Skeletal muscle tissue (tissue), 4 donors: ENCODE results near the gene PRMT3. TPM values are rescaled to one million over a fixed set of nuclear protein-coding genes. Genes with fewer than 3 reads are reported as not detected.
"Not testable (repeated sequence)": the region's sequence is repeated elsewhere in the genome, so short reads cannot be mapped to it uniquely, and the experiment has no call there.

Source experiments
- H3K27ac ChIP-seq: one replicate; pipeline ENCODE4 v1.7.0; 2013; ENCODE audit warnings: mild to moderate bottlenecking, low read depth, low read length, inconsistent platforms
- H3K27me3 ChIP-seq, 3 donors: one replicate each; pipeline ENCODE4 v1.7.0; 2013; ENCODE audit warnings: low read length in 3 of 3; ENCODE audit not compliant: control insufficient read depth in 3 of 3, insufficient read depth in 3 of 3
- H3K36me3 ChIP-seq, 3 donors: one replicate each; pipeline ENCODE4 v1.7.0; 2013; ENCODE audit warnings: low read length in 3 of 3; ENCODE audit not compliant: control insufficient read depth in 3 of 3, insufficient read depth in 3 of 3
- H3K4me1 ChIP-seq, 3 donors: one replicate each; pipeline ENCODE4 v1.7.0; 2013; ENCODE audit warnings: low read length in 3 of 3, mild to moderate bottlenecking in 3 of 3; ENCODE audit not compliant: control insufficient read depth in 3 of 3, insufficient read depth in 3 of 3
- H3K4me3 ChIP-seq, 3 donors: one replicate each; pipeline ENCODE4 v1.7.0; 2013; ENCODE audit warnings: low read length in 3 of 3
- H3K9ac ChIP-seq, 3 donors: one replicate each; pipeline ENCODE4 v1.7.0; 2013; ENCODE audit warnings: low read length in 3 of 3, mild to moderate bottlenecking in 3 of 3, moderate library complexity in 2 of 3, low read depth in 1 of 3
- H3K9me3 ChIP-seq, 3 donors: one replicate each; pipeline ENCODE4 v1.7.0; 2013; ENCODE audit warnings: low read length in 3 of 3; ENCODE audit not compliant: control insufficient read depth in 3 of 3
- total RNA-seq: library from RNA; depleted of rRNA; stranded (reverse); fragments of >200 nt; gene quantifications from one replicate; pipeline ENCODE4 v1.2.3, GENCODE V29; 2014
- donor health status: Osteomylitis.

Gene PRMT3
- total RNA-seq, 1 donor from 2014 or later: 17.2 TPM

GRCh38 chr11:20536365-20536764 lies 148.8 kb downstream of the PRMT3 start:
- H3K36me3 ChIP-seq: no peaks in the 10 kb centered on the region
- no peak overlapping the region for H3K9ac ChIP-seq
- peaks cover 0 to 4% (median 0%) of the 10 kb centered on the region in 3 donors for H3K9me3 ChIP-seq
- peaks cover 0 to 2% (median 0%) of the 10 kb centered on the region in 3 donors for H3K27me3 ChIP-seq
- H3K4me1 ChIP-seq: no peaks in the 10 kb centered on the region
- H3K4me3 ChIP-seq: no peak overlapping the region
- no peak overlapping the region for H3K27ac ChIP-seq

DNA sequence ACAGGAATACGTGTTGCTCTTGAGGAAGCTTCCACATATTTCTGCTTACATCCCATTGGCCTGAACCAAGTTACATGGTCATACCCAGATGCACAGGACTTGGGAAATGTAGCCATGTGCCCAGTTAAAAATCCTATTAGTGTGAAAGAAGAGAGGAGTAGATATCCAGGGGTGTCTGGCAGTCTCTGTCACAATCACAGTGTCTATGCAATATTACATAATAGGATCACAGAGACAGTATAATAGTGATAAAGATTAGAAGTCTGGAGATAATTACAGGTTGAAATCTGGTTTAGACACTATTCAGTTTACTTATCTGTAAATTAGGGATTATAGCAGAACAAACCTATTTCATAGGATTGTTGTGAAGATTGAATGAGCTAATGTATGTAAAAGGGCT lies 149.3 kb downstream of the PRMT3 start:
- Histone ChIP-seq H3K4me3 (no peak overlapping the region), H3K27me3 (peaks cover 0 to 2% (median 0%) of the 10 kb centered on the region in 3 donors), H3K4me1 (no peaks in the 10 kb centered on the region), H3K9me3 (peaks cover 0 to 4% (median 0%) of the 10 kb centered on the region in 3 donors), H3K9ac (no peak overlapping the region), H3K36me3 (no peaks in the 10 kb centered on the region), H3K27ac (no peak overlapping the region)

DNA sequence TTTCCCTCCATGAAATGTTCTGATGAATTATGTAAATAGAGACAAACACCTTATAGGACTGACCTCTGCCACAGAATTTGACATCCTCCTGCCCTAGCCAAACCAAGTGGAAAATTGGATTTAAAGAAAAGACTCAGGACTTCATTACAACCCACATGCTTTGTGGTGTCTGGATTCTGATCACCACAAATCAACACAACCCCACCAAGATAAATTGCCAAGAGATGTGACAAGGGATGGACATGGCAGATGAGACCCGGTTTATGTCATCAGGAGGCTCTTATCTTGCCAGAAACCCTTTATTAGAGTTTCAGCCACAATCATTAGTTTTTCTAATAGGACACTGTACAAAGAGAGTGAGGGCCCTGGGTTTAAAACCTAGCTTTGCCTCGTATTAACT lies 154.0 kb downstream of the PRMT3 start:
- Histone ChIP-seq H3K9ac (no peak overlapping the region), H3K4me3 (no peak overlapping the region), H3K4me1 (no peaks in the 10 kb centered on the region), H3K27ac (no peak overlapping the region), H3K9me3 (peaks cover 0 to 4% (median 0%) of the 10 kb centered on the region in 3 donors), H3K27me3 (peaks cover 0 to 2% (median 0%) of the 10 kb centered on the region in 3 donors), H3K36me3 (no peaks in the 10 kb centered on the region)

- Histone ChIP-seq H3K27me3 (no peaks in the 10 kb centered on the region), H3K4me1 (no peaks in the 10 kb centered on the region), H3K36me3 (no peaks in the 10 kb centered on the region), H3K9ac (no peak overlapping the region), H3K4me3 (no peak overlapping the region), H3K9me3 (no peaks in the 10 kb centered on the region), H3K27ac (no peak overlapping the region)
These were observed 157.2 kb downstream of the PRMT3 start for GRCh38 chr11:20544603-20545237.

GRCh38 chr11:20547411-20547810 lies 159.9 kb downstream of the PRMT3 start:
- Histone ChIP-seq H3K27ac (no peak overlapping the region), H3K27me3 (no peaks in the 10 kb centered on the region), H3K36me3 (no peaks in the 10 kb centered on the region), H3K9me3 (no peaks in the 10 kb centered on the region), H3K9ac (no peak overlapping the region), H3K4me1 (no peaks in the 10 kb centered on the region), H3K4me3 (no peak overlapping the region)

DNA sequence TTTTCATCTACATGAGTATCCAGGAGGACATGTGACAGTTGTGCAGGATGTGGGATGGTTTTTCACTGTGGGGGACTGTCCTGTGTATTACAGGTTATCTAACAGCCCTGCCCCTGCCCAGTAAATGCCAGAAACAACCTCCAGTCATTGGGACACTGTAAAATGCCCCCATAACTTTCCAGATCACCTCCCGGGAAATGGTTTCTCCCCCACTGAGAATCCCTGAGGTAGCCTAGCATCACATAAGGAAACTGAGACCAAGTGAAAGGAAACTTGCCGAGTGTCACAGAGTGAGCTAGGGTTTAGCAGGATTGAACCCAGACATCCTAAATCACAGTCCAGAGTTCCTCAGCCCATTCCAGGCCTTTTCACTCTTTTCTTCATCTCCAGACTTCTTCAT lies 163.6 kb downstream of the PRMT3 start:
- H3K4me3 ChIP-seq: no peak overlapping the region
- no peaks in the 10 kb centered on the region for H3K27me3 ChIP-seq
- H3K9me3 ChIP-seq: no peaks in the 10 kb centered on the region
- H3K4me1 ChIP-seq: no peaks in the 10 kb centered on the region
- no peaks in the 10 kb centered on the region for H3K36me3 ChIP-seq
- H3K27ac ChIP-seq: no peak overlapping the region
- H3K9ac ChIP-seq: no peak overlapping the region

DNA sequence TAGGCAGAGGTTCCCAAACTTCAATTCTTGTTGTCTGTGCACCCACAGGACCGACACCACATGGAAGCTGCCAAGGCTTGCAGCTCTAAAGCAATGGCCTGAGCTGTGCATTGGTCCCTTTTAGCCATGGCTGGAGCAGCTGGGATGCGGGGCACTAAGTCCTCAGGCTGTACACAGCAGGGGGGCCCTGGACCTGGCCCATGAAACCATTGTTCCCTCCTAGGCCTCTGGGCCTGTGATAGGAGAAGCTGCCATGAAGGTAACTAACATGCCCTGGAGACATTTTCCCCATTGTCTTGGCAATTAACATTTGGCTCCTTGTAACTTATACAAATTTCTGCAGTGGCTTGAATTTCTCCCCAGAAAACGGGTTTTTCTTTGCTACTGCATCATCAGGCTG lies 168.3 kb downstream of the PRMT3 start:
- no peak overlapping the region for H3K4me3 ChIP-seq
- H3K9me3 ChIP-seq: no peaks in the 10 kb centered on the region
- H3K27ac ChIP-seq: no peak overlapping the region
- H3K27me3 ChIP-seq: no peaks in the 10 kb centered on the region
- H3K36me3 ChIP-seq: no peaks in the 10 kb centered on the region
- no peaks in the 10 kb centered on the region for H3K4me1 ChIP-seq
- no peak overlapping the region for H3K9ac ChIP-seq

- not testable (repeated sequence) for H3K4me3 ChIP-seq, H3K36me3 ChIP-seq, H3K27ac ChIP-seq, H3K9me3 ChIP-seq, H3K4me1 ChIP-seq, H3K27me3 ChIP-seq, H3K9ac ChIP-seq
These were observed 168.9 kb downstream of the PRMT3 start for GRCh38 chr11:20556396-20556795.

- Histone ChIP-seq H3K4me3 (no peak overlapping the region), H3K4me1 (peaks cover 0 to 4% (median 0%) of the 10 kb centered on the region in 3 donors), H3K9ac (no peak overlapping the region), H3K27me3 (no peaks in the 10 kb centered on the region), H3K9me3 (no peaks in the 10 kb centered on the region), H3K27ac (no peak overlapping the region), H3K36me3 (no peaks in the 10 kb centered on the region)
These were observed 171.2 kb downstream of the PRMT3 start for GRCh38 chr11:20558741-20559140.
